SK-N-SH (cell line): Measurements from ENCODE around the gene NUS1. TPM values are rescaled to one million over a fixed set of nuclear protein-coding genes. Genes with fewer than 3 reads are reported as not detected.
"Not testable (repeated sequence)": the region's sequence is repeated elsewhere in the genome, so short reads cannot be mapped to it uniquely, and the experiment has no call there.

Experiments used
- CTCF ChIA-PET: fragments of 300-600, 350-600 bp; formaldehyde crosslinking; extraction: SDS; loops from one replicate; lab custom pipeline; 2021; lab: Yijun Ruan, JAX
- POLR2A ChIA-PET: fragments of 350-600 bp; sonication (Branson Sonifier 250); formaldehyde crosslinking; extraction: SDS; loops from one replicate; lab custom pipeline; 2020; ENCODE audit warnings: antibody characterized with exemption, inconsistent platforms; lab: Yijun Ruan, JAX
- DNase-seq: peaks from one replicate; pipeline ENCODE4 v3.0.0; 2012
- H2AFZ ChIP-seq: fragments of 200-600 bp; sonication (generic); 2 replicates; pipeline ENCODE4 v1.8.1; 2016; ENCODE audit warnings: antibody characterized with exemption, mild to moderate bottlenecking, low read depth
- H3F3A ChIP-seq: fragments of 200-600 bp; sonication (generic); replicated peaks from 2 replicates; pipeline ENCODE3; 2016; ENCODE audit warnings: antibody characterized with exemption, mild to moderate bottlenecking; ENCODE audit not compliant: insufficient read depth
- H3K27ac ChIP-seq, 2 experiments: fragments of 200-500 bp in 1 of 2; fragments of 200-600 bp in 1 of 2; sonication (Bioruptor generic) in 1 of 2; sonication (generic), shearing (Covaris generic) in 1 of 2; 2 replicates each; pipeline versions ENCODE4 v1.5.1 to v1.6.1; 2014 to 2016; ENCODE audit warnings: low read depth in 2 of 2, inconsistent platforms in 1 of 2, low read length in 1 of 2, mild to moderate bottlenecking in 1 of 2, mixed read lengths in 1 of 2
- H3K27me3 ChIP-seq: fragments of 200-600 bp; sonication (generic), shearing (Covaris generic); 2 replicates; pipeline ENCODE4 v1.6.1; 2016; ENCODE audit warnings: mixed run types; ENCODE audit not compliant: insufficient read depth
- H3K36me3 ChIP-seq, 2 experiments: fragments of 200-500 bp in 1 of 2; fragments of 200-600 bp in 1 of 2; sonication (Bioruptor generic) in 1 of 2; sonication (generic) in 1 of 2; replicated peaks in 1 of 2; 2 replicates each; pipeline versions ENCODE3 to v1.5.1; 2014 to 2016; ENCODE audit warnings: low read length in 1 of 2, mild to moderate bottlenecking in 1 of 2; ENCODE audit not compliant: insufficient read depth in 2 of 2, control insufficient read depth in 1 of 2
- H3K4me1 ChIP-seq, 2 experiments: fragments of 200-500 bp in 1 of 2; fragments of 200-600 bp in 1 of 2; sonication (Bioruptor generic) in 1 of 2; sonication (generic), shearing (Covaris generic) in 1 of 2; 2 replicates each; pipeline versions ENCODE4 v1.5.1 to v1.6.1; 2014 to 2016; ENCODE audit warnings: low read depth in 1 of 2, low read length in 1 of 2, mixed run types in 1 of 2; ENCODE audit not compliant: insufficient read depth in 2 of 2, control insufficient read depth in 1 of 2
- H3K4me2 ChIP-seq: fragments of 200-600 bp; sonication (generic), shearing (Covaris generic); 2 replicates; pipeline ENCODE4 v1.6.1; 2017; ENCODE audit warnings: mixed run types
- H3K4me3 ChIP-seq, 2 experiments: fragments of 200-500 bp in 1 of 2; fragments of 200-600 bp in 1 of 2; sonication (Bioruptor generic) in 1 of 2; sonication (generic), shearing (Covaris generic) in 1 of 2; 2 replicates each; pipeline versions ENCODE4 v1.5.1 to v1.8.1; 2014 to 2016; ENCODE audit warnings: low read depth in 2 of 2, inconsistent platforms in 1 of 2, low read length in 1 of 2, mild to moderate bottlenecking in 1 of 2, mixed read lengths in 1 of 2, moderate library complexity in 1 of 2
- H3K79me2 ChIP-seq: fragments of 200-600 bp; sonication (generic); 2 replicates; pipeline ENCODE4 v1.8.1; 2017; ENCODE audit warnings: mild to moderate bottlenecking; ENCODE audit not compliant: insufficient read depth
- H3K9ac ChIP-seq: fragments of 200-600 bp; sonication (generic); 2 replicates; pipeline ENCODE4 v1.6.1; 2017; ENCODE audit warnings: mixed run types
- H3K9me2 ChIP-seq: fragments of 200-600 bp; sonication (generic); 2 replicates; pipeline ENCODE4 v1.6.1; 2017; ENCODE audit warnings: mixed run types
- H3K9me3 ChIP-seq: fragments of 200-600 bp; sonication (generic); 2 replicates; pipeline ENCODE4 v1.6.1; 2017; ENCODE audit warnings: mixed run types, mild to moderate bottlenecking, moderate library complexity
- H4K20me1 ChIP-seq: fragments of 200-600 bp; sonication (generic); 2 replicates; pipeline ENCODE4 v1.6.1; 2017; ENCODE audit warnings: mild to moderate bottlenecking, mixed run types; ENCODE audit not compliant: insufficient read depth
- CHD2 ChIP-seq: fragments of 150-350 bp; IDR thresholded peaks from 2 replicates; pipeline ENCODE4 v1.6.1; 2018; ENCODE audit warnings: low read length; ENCODE audit not compliant: partially characterized antibody
- FOXM1 ChIP-seq: IDR thresholded peaks from 2 replicates; pipeline ENCODE4 v1.4.0; 2012; ENCODE audit warnings: low read depth, mild to moderate bottlenecking
- GABPA ChIP-seq: IDR thresholded peaks from 2 replicates; pipeline ENCODE4 v1.4.0; 2012; ENCODE audit warnings: low read depth, mild to moderate bottlenecking
- JUND ChIP-seq: IDR thresholded peaks from 2 replicates; pipeline ENCODE4 v1.4.0; 2012
- MEF2A ChIP-seq: IDR thresholded peaks from 2 replicates; pipeline ENCODE4 v1.4.0; 2012; ENCODE audit warnings: low read depth, borderline replicate concordance
- POLR2AphosphoS5 ChIP-seq: IDR thresholded peaks from 2 replicates; pipeline ENCODE4 v1.6.1; 2012; ENCODE audit warnings: low read depth, low read length
- RFX5 ChIP-seq: IDR thresholded peaks from 2 replicates; pipeline ENCODE4 v1.6.1; 2012; ENCODE audit warnings: mild to moderate bottlenecking, improper control_type of control experiment, low read length
- TCF12 ChIP-seq: IDR thresholded peaks from 2 replicates; pipeline ENCODE4 v1.4.0; 2012
- YY1 ChIP-seq: IDR thresholded peaks from 2 replicates; pipeline ENCODE4 v1.4.0; 2012; ENCODE audit warnings: low read depth, mild to moderate bottlenecking
- WGBS: methylation state at CpG from one replicate; pipeline ENCODE4 v1.1.6; 2017; ENCODE audit warnings: low lambda C conversion rate; 5-methylcytosine and 5-hydroxymethylcytosine counted together
- polyA plus RNA-seq, 3 experiments: library from polyadenylated mRNA; depleted of rRNA; stranded (reverse); fragments of >200 nt; gene quantifications; 2 replicates each; pipeline ENCODE4 v1.2.3, GENCODE V29; 2012
- TF ChIP-seq, protein P1 (sequence below): fragments of 200-600 bp; sonication (generic); IDR thresholded peaks from 2 replicates; pipeline ENCODE4 v1.6.1; 2017; ENCODE audit warnings: antibody characterized with exemption, mild to moderate bottlenecking, moderate library complexity
- TF ChIP-seq, protein P2 (sequence below): IDR thresholded peaks from 2 replicates; pipeline ENCODE4 v1.6.1; 2012; ENCODE audit warnings: mild to moderate bottlenecking, low read depth, low read length, moderate library complexity

NUS1 gene
- polyA plus RNA-seq, 1 of the 3 experiments (the other 2 are of a cell fraction): 8.9 TPM

DNA sequence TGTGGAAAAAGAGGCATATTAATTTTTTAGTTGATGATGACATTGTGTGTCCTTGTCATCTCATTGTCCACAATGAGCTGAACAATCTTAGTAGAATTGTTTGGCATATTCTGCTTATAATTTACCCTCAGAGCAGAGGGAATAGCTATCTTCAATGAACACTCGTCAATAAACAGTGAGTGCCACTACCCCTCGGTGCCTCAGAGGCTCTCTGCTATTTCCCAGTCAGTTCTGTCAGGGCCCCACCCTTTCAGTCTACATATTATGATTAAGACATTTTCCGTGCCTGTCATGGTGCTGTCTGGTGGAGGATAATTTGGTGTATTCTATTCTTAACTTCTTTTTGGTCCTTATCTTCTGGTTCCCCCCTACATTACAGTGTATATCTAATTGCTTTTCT lies 31.2 kb downstream of the NUS1 start:
- no peaks in the 10 kb centered on the region; the same call in 1 of the 2 replicates for H4K20me1 ChIP-seq
- no peak overlapping the region for H3K9ac ChIP-seq
- DNase-seq: no peak
- H3K4me2 ChIP-seq: no peak overlapping the region
- no peak overlapping the region for H2AFZ ChIP-seq
- no peaks in the 10 kb centered on the region for H3K9me3 ChIP-seq
- no peak overlapping the region for H3K4me3 ChIP-seq
- WGBS: 97% methylated on average over 3 of the region's 3 CpGs
- POLR2A ChIA-PET: no interaction called here
- H3K27me3 ChIP-seq: no peaks in the 10 kb centered on the region
- peaks cover 12% of the 10 kb centered on the region; the same call in 1 of the 2 replicates for H3K79me2 ChIP-seq
- TF ChIP-seq FOXM1 (no peak), YY1 (no peak), TCF12 (no peak), POLR2AphosphoS5 (no peak), JUND (no peak), RFX5 (no peak), GABPA (no peak), CHD2 (no peak), MEF2A (no peak)
- TF ChIP-seq, protein P1, sequence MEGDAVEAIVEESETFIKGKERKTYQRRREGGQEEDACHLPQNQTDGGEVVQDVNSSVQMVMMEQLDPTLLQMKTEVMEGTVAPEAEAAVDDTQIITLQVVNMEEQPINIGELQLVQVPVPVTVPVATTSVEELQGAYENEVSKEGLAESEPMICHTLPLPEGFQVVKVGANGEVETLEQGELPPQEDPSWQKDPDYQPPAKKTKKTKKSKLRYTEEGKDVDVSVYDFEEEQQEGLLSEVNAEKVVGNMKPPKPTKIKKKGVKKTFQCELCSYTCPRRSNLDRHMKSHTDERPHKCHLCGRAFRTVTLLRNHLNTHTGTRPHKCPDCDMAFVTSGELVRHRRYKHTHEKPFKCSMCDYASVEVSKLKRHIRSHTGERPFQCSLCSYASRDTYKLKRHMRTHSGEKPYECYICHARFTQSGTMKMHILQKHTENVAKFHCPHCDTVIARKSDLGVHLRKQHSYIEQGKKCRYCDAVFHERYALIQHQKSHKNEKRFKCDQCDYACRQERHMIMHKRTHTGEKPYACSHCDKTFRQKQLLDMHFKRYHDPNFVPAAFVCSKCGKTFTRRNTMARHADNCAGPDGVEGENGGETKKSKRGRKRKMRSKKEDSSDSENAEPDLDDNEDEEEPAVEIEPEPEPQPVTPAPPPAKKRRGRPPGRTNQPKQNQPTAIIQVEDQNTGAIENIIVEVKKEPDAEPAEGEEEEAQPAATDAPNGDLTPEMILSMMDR: no peak
- TF ChIP-seq, protein P2, sequence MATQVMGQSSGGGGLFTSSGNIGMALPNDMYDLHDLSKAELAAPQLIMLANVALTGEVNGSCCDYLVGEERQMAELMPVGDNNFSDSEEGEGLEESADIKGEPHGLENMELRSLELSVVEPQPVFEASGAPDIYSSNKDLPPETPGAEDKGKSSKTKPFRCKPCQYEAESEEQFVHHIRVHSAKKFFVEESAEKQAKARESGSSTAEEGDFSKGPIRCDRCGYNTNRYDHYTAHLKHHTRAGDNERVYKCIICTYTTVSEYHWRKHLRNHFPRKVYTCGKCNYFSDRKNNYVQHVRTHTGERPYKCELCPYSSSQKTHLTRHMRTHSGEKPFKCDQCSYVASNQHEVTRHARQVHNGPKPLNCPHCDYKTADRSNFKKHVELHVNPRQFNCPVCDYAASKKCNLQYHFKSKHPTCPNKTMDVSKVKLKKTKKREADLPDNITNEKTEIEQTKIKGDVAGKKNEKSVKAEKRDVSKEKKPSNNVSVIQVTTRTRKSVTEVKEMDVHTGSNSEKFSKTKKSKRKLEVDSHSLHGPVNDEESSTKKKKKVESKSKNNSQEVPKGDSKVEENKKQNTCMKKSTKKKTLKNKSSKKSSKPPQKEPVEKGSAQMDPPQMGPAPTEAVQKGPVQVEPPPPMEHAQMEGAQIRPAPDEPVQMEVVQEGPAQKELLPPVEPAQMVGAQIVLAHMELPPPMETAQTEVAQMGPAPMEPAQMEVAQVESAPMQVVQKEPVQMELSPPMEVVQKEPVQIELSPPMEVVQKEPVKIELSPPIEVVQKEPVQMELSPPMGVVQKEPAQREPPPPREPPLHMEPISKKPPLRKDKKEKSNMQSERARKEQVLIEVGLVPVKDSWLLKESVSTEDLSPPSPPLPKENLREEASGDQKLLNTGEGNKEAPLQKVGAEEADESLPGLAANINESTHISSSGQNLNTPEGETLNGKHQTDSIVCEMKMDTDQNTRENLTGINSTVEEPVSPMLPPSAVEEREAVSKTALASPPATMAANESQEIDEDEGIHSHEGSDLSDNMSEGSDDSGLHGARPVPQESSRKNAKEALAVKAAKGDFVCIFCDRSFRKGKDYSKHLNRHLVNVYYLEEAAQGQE: no peak
- H3K27ac ChIP-seq: no peak overlapping the region
- H3K9me2 ChIP-seq: no peaks in the 10 kb centered on the region
- H3F3A ChIP-seq: no peaks in the 10 kb centered on the region
- CTCF ChIA-PET: no interaction called here
- peaks cover 45% of the 10 kb centered on the region in 2 experiments for H3K36me3 ChIP-seq
- H3K4me1 ChIP-seq: no peaks in the 10 kb centered on the region

DNA sequence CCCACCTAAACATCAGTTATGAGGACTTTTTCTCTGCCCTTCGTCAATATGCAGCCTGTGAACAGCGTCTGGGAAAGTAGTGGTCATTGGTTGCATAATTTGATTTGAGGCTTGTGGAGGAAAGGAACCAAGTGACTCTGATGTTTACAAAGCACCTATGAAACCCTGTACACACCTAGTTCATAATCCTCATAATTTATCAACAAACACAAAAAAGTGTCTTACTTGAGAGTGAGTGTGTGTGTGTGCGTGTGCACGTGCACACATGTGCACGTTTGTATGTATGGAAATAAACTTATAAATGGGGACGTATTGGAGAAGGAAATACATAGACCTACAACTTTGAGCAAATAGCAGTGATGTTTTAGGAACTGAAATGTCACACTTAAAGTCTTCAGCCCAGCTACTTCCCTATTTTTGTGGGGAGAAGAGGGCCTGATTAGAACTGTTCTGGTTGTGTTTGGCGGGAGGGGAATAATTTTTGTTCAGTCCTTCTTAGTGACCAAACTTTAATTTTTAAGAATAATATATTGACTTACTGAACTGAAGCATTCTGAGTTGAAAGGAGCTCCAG lies 31.8 kb downstream of the NUS1 start:
- DNase-seq, POLR2A ChIA-PET, H3K27ac ChIP-seq, H3K9me3 ChIP-seq, H3K4me3 ChIP-seq, H4K20me1 ChIP-seq, H3K9ac ChIP-seq, H2AFZ ChIP-seq, H3K4me1 ChIP-seq, H3K27me3 ChIP-seq, H3K4me2 ChIP-seq, CTCF ChIA-PET, H3F3A ChIP-seq, H3K9me2 ChIP-seq: not testable (repeated sequence)
- Histone ChIP-seq H3K36me3 (peaks cover 43 to 48% of the 10 kb centered on the region in 2 experiments), H3K79me2 (peaks cover 12% of the 10 kb centered on the region; the same call in 1 of the 2 replicates)
- 77% methylated on average over 6 of the region's 7 CpGs for WGBS
